GM21367 (cell line): ENCODE data around the gene COX19.

Source experiments
- ATAC-seq: cut with Tn5 transposase; IDR thresholded peaks from one replicate; pipeline ENCODE4 v1.9.1; 2021; ENCODE audit not compliant: unreplicated experiment

Gene COX19

GRCh38 chr7:979151-979550 lies 3.8 kb upstream of the COX19 start:
- ATAC-seq = no peak

GRCh38 chr7:978416-979091 lies 3.2 kb upstream of the COX19 start:
- no peak for ATAC-seq

GRCh38 chr7:978049-978346 lies 2.6 kb upstream of the COX19 start:
- ATAC-seq = no peak

DNA sequence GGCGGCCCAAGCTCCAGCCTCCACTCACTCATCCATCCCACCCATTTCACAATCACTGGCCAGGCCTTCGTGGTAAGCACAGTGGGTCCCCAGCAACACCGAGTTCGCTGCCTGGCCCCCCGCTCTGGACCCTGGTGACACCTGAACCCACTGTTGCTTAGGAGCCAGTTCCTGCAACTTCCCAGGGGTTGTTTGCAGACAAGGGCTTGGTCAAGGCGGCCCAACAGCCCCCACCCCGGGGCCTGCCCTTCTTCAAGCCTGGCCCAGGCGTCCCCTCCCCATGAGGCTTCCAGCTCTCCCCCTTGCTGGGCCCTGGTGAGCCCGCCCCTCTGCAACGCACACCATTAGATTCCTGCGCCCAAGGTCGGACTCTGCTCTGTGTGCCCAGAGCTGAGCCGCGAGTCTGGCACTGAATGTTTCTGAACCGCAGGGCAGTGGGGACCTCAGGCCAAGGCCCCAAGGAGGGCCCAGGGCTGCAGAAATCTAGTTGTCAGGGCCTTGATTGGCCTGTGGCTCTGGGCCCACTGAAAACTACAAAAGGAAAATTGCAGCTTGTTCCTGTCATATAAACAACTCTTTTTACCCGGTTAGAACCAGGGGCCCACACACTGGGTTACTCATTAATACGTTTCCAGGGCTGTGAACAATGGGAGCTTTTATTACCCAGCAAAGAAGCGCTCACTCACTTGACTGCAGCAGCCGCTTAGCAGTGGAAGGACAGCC lies 2.1 kb upstream of the COX19 start:
- ATAC-seq = no peak

- ATAC-seq = no peak
Observed at GRCh38 chr7:976901-977325, 1.6 kb upstream of the COX19 start.

GRCh38 chr7:975702-976473 lies 539 bp upstream of the COX19 start:
- peak; percentile 6 for ATAC-seq

- no peak for ATAC-seq
Observed at GRCh38 chr7:974172-974571, 1.2 kb downstream of the COX19 start.

DNA sequence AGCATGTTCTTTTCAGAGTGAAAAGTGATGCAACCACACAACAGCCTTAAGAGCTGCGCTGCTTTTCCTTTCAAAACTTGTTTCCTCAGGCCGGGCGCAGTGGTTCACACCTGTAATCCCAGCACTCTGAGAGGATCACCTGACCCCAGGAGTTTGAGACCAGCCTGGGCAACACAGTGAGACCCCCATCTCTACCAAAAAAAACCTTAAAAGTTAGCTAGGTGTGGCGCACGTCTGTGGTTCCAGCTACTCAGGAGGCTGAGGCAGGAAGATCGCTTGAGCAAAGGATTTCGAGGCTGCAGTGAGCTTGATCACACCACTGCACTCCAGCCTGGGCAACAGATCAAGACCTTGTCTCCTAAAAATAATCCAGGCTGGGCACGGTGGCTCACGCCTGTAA lies 2.0 kb downstream of the COX19 start:
- ATAC-seq = no peak

DNA sequence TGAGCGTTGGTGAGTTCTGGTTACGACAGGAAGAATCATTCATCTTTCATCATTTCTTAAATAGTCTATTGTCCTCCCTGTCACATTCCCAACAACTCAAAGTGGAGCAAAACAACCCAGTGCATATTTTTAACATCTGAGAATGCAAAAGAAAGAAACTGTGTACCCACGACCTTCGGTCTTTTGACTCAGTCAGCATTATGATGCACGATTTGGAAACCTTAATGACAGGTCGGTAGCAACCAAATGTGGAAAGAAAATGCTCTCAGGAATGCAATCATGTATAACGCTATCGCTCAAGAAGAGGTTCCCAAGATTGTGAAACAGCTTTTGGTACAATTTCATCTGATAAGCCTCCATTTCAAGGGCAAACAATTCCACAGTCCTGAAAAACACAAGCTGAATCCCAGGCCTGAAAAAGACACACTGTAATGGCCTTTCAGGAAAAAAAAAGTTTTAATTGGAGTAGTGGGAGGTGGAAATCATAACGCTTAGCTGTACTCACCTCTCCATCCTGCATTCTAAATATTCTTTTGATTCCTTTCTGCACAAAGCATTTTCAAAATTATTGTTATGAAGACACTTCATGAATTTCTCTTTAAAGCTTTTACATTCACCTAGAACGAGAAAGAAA lies 2.6 kb downstream of the COX19 start:
- no peak for ATAC-seq

- ATAC-seq = no peak
Observed at GRCh38 chr7:972110-972509, 3.2 kb downstream of the COX19 start.

DNA sequence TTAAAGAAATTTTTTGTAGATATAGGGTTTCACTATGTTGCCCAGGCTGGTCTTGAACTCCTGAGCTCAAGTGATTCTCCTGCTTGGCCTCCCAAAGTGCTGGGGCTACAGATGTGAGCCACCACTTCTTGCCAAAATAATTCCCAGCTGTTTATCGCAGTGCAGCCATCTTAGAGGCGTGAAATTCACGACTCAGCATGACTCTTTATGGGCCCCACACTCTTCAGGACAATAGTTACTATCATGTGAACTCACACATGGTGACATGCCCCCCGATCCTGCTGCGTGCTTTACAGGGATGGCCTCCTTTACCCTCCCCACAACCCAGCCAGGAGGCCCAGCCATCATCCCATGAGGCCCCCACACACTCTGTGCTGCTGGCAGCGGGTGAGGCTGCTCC lies 4.6 kb downstream of the COX19 start:
- ATAC-seq = no peak

GRCh38 chr7:969403-969802 lies 5.9 kb downstream of the COX19 start:
- ATAC-seq = no peak

DNA sequence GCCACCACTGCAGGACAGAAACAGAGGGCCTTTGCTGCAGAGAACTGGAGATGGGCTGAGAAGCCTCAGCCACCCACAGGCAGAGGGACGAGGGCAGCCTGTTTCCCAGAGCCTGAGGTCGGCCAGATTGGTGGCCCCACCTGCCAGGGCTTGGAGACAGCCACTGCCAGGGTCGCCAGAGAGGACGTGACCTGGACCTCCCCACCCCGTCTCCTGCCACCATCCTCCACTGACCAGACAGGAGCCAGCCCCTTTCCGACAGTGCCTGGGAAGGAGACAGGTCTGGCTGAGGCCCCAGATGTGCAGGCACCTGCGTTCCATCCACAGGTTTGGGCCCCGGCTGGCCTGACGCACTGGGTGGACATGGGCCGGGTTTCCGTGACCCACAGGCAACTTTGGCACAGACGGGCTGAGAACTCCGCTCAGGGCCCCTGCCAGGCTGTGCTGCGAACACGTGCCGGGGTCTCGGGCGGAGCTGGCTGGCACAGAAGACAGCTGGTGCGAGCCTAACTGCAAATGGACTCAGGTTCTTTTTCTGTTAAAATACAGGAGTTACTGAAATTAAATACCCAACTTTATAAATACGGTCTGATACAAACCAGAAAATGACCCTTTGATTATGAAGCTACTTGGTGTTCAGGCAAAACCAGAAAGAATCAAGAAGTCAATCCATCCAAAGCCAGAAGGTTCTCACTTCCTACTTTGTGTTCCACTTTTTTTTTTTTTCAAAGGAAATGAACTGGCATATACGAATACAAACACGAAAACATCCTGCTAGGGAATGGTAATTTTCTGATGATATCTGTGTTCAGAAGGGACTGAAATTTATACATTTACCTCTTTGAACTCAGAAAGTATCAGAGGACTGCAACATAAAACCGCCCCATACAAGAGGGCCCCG lies 6.9 kb downstream of the COX19 start:
- ATAC-seq = no peak

GRCh38 chr7:967361-968082 lies 7.8 kb downstream of the COX19 start:
- no peak for ATAC-seq

- ATAC-seq = no peak
Observed at GRCh38 chr7:966291-967069, 8.9 kb downstream of the COX19 start.

DNA sequence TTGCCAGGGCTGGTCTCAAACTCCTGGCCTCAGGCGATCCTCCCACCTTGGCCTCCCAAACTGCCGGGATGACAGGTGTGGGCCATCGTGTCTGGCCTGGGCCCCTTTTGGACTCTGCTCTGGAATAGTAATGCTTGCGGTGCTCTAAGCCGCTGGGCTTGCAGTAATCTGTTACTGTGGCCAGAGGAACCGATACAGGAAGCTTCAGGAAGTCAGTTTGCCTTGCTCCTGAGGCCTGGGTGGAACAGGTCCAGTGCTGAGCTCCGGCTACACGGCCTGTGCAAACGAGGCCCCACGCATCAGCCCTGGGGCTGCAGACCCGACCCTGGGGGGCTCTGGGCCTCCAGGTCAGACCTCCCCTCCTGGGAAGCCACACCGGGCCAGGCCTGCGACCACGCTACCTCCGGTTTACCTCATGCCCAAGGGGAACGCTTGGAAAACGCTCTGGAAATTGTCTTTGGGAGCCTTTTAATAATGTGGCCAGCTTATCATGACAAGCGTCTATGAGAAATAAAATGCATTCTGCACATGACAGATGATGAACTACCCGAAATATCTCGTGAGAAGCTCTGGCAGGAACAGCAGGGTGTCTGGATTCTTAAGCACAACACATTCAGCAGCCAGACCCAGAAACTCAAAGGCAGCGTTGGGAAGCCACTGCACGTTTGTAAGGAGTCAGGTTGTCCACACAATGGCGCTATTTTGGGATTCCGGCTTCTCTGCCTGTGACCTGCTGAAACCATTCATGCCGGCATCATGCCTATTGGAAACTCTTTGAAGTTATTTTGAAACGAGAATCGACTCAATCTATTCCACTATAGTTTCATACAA lies 10.7 kb downstream of the COX19 start:
- no peak for ATAC-seq

DNA sequence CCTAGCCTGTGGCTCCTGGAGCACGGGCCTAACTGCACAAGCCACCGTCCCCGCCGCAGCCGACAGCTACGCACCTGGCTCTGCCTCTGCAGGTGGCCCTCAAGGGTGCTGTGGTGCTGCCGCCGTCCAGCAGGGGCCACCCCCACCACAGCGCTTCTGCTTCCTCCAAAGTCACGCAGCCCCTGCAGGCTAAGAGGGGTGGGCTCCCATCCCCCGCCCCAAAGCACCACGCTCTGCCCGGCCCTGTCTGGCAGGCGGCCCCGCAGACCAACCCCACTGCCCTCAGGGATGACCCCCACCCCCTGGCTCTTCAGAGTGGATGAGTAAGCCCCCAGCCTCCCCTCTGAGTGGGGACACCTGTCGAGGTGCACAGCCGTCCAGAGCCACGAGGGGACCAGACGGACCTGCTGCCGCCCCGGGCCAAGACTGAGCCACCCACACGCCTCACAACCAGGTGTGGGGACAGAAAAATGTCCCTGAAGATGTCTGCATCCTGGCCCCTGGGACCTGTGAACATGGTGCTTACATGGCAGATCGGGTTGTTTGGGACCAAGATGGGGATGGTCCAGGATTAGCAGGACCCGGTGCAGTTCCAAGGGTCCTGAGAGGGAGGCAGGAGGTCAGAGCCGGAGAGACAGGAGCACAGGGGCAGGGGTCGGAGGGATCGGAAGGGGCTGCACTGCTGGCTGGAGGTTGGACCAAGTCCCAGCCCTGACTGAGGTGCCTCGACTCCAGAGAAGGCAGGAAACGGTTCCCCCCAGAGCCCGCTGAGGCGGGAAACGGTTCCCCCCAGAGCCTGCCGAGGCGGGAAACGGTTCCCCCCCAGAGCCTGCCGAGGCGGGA lies 11.9 kb downstream of the COX19 start:
- ATAC-seq = no peak
